ENCODE measurements around the gene SCFD1.

SCFD1 gene

GRCh38 chr14:30763891-30764290 is 141.8 kb downstream of the SCFD1 start:
- DNase-seq, result no peak

GRCh38 chr14:30767624-30768023 is 145.5 kb downstream of the SCFD1 start:
- no peak for DNase-seq

- DNase-seq, result no peak
Observed at GRCh38 chr14:30768791-30769190, 146.7 kb downstream of the SCFD1 start.

- no peak for DNase-seq
Observed at GRCh38 chr14:30770376-30770775, 148.3 kb downstream of the SCFD1 start.

GRCh38 chr14:30771595-30771994 is 149.5 kb downstream of the SCFD1 start:
- no peak for DNase-seq

- DNase-seq, result no peak
Observed at GRCh38 chr14:30779210-30779609, 157.1 kb downstream of the SCFD1 start.

All from NCI-H526 treated with DMSO at 0.1 percent for 48 hours (cell line).